PFSK-1 (cell line): ENCODE measurements around the gene RAB39A.

Experiments used
- POLR2AphosphoS5 ChIP-seq: IDR thresholded peaks from 2 replicates; pipeline ENCODE4 v1.6.1; 2012; ENCODE audit warnings: low read depth, mild to moderate bottlenecking, control low read depth, low read length, moderate library complexity
- TAF1 ChIP-seq: IDR thresholded peaks from 2 replicates; pipeline ENCODE4 v1.6.1; 2012; ENCODE audit warnings: low read length, control low read depth, borderline replicate concordance; ENCODE audit not compliant: insufficient read depth
- TF ChIP-seq, protein P1 (sequence below), 2 experiments: IDR thresholded peaks; 2 replicates each; pipeline versions ENCODE4 v1.6.1 to v1.8.0; 2011 to 2012; ENCODE audit warnings: low read depth in 2 of 2, low read length in 2 of 2, control low read depth in 1 of 2, inconsistent platforms in 1 of 2, mild to moderate bottlenecking in 1 of 2, moderate library complexity in 1 of 2; ENCODE audit not compliant: insufficient read depth in 1 of 2

DNA sequence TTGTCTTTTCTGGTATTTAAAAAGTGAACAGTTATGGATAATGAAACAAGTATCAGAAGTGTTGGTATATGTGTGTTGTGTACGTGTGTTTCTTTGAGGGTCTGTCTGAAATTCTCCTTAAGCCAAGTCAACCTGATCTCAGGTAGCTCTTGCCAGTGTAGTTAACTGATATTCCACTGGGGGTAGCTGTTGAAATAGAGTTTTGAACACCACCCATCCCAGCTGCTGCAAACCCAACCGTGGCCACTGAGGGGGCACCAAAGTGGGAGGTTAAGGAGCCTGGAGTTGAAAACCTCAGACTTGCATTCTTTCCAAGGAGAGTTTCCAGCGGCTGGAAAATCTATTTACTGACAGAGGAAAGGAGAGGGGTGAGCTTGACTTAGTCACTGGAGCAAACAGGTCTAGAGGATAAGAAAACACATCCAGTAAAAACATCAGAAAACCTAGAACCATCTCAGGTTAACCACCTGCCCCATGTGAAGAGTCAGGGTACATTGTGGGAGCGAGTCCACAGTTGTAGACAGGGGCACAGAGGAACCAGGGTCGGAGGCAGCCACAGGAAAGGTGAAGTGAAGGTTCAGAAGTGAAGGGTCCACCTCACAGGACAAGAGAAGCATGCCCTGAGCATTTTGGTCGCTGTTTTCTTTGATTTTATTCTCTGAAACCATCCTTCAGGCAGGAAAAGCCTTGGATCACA lies 71.7 kb downstream of the RAB39A start:
- TF ChIP-seq, protein P1, sequence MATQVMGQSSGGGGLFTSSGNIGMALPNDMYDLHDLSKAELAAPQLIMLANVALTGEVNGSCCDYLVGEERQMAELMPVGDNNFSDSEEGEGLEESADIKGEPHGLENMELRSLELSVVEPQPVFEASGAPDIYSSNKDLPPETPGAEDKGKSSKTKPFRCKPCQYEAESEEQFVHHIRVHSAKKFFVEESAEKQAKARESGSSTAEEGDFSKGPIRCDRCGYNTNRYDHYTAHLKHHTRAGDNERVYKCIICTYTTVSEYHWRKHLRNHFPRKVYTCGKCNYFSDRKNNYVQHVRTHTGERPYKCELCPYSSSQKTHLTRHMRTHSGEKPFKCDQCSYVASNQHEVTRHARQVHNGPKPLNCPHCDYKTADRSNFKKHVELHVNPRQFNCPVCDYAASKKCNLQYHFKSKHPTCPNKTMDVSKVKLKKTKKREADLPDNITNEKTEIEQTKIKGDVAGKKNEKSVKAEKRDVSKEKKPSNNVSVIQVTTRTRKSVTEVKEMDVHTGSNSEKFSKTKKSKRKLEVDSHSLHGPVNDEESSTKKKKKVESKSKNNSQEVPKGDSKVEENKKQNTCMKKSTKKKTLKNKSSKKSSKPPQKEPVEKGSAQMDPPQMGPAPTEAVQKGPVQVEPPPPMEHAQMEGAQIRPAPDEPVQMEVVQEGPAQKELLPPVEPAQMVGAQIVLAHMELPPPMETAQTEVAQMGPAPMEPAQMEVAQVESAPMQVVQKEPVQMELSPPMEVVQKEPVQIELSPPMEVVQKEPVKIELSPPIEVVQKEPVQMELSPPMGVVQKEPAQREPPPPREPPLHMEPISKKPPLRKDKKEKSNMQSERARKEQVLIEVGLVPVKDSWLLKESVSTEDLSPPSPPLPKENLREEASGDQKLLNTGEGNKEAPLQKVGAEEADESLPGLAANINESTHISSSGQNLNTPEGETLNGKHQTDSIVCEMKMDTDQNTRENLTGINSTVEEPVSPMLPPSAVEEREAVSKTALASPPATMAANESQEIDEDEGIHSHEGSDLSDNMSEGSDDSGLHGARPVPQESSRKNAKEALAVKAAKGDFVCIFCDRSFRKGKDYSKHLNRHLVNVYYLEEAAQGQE (IDR thresholded peaks at IDR 0.05; ENCODE audit: insufficient read depth in 1 of 2, low read depth in 2 of 2, low read length in 2 of 2): no peak
- no peak for TF ChIP-seq POLR2AphosphoS5
- TF ChIP-seq TAF1: no peak
